ENCODE results near the gene ZNF521.

ZNF521 gene

DNA sequence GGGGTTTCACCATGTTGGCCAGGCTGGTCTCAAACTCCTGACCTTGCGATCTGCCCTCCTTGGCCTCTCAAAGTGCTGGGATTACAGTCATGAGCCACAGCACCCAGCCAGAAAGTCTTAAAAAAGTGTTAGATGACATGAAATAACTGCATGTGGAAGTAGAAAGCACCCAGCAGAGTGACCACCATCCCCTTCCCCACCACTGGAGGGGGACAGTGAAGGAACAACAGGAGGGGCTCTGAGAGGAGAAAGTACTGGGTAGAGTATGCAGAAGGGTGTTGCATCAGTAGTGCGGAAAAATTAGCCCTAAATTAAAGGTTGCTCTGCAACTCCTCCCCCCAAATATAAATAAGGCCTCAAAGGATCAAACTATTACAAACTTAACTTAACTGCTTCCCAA, 230.5 kb downstream of the ZNF521 start:
- DNase-seq = no peak

DNA sequence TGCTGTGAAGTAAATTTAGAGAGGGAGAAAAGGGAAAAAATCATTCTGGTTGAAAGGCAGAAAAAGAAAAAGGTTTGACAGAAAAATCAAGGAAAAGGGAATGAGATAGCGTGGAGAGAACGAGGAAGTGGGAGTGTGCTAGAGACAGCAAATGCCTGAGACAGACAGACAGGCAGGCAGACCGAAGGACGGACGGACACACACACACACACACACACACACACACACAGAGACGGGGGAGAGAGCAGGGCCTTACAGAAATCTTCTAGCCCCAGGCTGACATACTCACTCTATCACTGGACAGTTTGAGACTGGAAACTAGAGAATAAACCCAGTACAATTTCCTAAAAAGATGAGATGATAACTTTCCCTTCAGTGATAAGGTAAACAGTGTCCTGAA, 238.4 kb downstream of the ZNF521 start:
- DNase-seq = no peak

DNA sequence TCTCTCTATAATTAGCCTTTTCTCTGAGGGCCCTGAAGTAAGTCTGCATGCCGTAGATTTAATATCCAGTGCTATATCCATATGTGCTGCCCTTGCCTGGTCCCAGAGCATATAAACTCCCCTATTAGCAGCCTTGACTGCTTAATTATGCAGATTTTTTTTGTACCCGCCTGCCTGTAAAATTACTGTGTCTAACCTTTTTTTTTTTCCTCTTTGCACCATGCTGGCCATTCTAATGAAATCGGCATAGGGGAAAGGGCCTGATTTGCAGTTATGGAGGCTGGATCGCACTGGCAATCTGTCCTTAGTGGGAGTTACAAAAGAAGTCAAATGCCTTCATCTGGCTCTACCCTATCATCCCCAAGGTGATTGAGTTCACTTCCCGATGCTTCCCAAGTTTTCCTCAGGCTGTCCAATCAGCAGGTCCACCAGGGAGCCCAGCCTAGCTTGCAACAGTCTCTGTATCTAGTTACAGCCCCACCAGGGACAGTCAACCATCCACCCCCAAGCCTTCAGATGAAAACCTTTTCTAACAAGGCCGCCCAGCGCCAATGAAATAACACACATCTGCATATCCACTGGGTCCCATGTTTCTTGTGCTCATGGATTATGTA, 239.0 kb downstream of the ZNF521 start:
- DNase-seq = no peak

DNA sequence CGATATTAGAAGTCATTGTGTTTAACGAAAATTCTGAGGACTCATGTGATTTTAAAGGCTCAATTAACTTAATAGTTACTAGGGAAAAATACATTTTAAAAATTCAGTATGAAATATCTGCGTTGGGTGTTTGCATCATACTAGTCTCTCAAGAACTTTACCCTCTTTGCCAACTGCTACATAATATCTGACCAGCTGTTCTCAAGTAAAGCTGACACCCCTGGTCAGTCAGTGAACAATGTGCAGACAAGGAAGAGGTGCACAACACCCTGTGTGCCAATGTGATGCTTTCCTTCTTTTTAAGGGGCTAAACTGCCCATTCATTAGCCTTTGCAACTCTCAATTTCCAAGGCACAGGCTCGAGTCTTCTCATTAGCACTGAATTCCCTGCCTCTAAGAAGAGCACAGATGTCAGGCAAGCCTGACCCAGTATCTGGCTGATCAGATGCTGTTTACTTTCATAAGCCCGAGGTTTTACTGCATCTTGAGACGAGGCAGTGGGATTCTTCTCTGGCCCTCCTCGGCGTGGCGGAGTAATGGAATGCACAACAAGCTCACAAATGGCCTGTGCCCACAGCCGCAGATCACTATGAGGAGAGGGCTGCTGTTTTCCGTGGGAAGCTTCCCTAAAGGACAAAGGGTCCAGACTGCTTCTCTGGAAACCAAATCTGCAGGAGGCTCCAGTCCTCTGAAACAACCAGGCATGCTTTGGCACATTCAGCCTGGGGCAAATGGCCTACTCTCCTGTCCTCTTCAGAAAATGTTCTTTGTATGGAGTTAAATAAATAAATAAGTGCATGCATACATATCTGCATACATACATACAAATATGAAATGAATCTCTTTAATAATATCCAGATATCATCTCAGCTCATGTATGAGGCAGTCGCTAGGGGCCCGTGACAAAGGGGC, 240.3 kb downstream of the ZNF521 start:
- DNase-seq = no peak

DNA sequence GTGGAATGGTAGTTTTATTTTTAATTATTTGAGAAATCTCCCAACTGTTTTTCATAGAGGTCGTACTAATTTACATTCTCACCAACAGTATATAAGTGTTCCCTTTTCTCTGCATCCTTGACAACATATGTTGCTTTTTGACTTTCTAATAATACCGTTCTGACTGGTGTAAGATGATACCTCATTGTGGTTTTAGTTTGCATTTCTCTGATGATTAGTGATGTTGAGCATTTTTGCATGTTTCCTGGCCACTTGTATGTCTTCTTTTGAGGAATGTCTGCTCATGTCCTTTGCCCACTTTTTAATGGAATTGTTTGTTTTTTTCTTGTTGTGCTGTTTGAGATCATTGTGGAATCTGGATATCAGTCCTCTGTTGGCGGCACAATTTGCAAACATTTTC, 242.5 kb downstream of the ZNF521 start:
- DNase-seq = no peak

DNA sequence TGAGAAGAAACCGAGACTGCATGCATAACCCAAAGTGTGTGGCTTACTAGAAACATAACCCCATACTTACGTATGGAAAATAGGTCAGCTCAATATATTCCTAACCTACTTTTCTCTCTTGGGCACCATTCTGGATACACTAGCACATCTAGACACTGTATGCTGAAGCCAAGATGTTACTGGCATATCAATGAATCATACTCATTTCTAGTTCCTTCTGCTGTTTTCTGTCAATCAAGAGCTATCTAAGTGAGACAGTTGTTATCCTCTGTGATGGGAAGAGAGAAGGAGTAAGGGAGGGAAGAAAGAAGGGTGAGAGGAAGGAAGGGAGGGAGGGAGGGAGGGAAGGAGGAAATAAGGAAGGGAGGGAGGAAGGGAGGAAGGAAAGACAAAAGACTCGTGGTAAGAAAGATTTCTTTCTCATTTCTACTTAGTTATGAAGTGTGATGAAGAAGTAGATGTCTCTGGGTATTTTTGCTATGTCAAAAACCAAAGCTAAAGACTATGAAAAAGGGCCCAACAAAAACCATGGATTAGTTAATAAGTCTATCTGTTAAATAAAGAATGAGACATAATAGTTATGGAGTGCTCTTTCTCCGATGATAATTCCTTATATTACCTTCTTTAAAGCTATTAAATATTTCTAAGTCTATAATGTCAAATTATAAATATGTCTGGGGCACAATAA, 248.4 kb downstream of the ZNF521 start:
- no peak for DNase-seq

DNA sequence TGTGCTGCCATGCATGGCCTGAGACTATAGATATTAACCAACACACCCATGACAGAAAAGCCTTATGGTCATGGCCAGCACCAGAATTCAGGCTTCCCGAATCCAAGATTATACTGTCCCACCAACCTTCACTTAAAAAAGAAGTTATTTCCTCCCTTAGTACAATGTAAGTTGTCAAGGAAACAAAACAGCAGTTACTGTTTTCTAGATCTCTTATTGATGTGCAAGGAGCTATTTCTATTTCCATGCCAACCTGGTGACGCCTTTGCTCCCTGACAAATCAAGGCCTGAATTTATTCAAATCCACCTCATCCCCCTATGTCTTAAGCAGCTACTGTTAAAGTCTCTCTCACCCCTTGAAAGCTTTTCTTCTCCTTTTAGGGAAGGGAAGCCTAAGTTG, 249.3 kb downstream of the ZNF521 start:
- DNase-seq = no peak

DNA sequence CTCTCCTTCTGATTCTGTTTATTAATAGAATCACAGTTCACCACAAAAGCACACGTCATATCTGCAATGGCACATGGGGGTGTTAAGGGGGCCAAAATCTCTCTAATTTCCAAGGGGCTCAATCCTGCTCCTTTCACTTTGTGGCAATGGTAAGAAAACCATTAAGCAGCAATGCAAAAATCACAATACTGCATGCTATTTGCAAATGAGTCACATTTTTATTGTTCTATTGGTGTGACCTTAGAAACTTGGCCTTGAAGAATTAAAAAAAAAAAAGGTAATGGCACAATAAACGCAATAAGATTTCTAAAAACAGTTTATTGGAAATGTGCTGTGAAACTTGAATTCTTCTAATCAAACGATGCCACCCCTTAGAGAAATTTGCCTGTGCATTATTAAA, 251.5 kb downstream of the ZNF521 start:
- DNase-seq = no peak

DNA sequence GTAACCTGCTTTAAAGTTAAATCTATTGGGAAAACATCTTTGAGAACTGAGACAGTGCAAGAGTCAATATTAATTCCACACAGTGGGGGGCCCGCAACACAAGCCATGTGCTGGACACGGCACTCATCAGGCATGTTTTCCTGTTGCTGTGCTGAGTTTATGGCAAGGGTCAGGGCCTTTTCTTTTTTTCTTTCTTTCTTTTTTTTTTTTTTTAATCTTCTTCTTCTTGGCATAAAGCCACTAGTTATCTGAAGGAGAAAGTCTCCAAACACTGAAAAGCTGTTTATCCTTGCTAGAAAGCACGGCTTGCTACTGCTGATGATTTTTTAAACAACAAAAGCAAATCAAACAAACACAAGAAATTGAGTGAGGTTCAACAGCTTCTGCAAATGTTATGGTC, 252.1 kb downstream of the ZNF521 start:
- no peak for DNase-seq

DNA sequence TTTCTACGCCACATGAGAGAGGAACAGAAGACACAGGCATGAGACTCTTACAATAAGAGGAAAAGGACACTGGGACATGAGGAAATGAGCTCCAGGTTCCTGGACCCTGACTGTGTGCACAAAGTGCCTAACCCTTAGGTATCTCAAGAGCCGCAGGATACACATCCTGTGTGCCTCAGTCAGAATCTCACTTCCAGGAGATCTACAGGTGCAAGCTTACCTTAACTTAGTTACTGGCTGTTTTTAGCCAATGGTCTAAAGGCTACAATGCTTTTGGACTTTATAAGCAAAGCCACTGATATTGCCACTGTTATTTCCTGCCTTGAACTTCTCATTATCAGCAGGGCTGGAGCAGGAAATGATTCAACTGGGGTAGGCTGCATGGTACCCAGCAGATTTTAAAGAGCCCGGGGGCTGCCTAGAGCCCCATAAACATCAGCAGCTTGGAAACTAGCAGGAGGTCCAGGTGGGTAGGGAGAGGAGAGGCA, 254.4 kb downstream of the ZNF521 start:
- no peak for DNase-seq

DNA sequence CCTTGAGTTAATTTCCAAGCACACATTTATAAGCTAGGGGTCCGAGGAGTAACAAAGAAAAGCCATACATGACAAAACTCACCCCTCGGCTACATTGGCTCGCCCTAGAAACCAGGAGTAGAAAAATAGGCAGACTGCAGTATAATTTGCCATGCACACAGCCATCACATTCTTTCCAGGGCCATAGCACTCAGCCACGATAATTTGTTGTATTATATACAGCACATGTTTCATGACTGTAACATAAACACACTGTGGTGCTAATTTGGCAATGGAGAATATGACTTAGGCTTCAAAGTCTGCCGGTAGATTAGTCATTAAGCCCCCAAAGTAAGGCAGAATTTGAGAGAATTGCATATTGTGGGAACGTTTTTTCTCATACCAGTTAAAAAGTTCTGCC, 254.9 kb downstream of the ZNF521 start:
- DNase-seq = no peak

DNA sequence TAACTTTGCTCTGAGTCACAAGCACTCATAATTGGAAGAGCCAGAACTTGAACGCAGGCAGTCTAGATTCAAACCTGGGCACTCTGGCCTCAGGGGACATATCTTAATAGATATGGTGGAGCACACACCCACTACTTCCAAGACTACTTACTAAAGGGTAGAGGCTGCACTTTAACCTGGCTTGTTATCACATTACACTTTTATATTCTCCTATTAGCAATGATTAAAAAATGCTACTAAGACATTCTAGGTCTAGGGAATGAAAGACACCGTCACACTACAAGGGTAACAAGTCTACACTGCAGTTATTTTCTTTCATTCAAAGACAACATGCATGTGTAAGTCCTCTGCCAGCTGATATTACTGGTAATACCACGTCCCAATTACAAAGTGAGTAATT, 258.8 kb downstream of the ZNF521 start:
- DNase-seq = no peak

DNA sequence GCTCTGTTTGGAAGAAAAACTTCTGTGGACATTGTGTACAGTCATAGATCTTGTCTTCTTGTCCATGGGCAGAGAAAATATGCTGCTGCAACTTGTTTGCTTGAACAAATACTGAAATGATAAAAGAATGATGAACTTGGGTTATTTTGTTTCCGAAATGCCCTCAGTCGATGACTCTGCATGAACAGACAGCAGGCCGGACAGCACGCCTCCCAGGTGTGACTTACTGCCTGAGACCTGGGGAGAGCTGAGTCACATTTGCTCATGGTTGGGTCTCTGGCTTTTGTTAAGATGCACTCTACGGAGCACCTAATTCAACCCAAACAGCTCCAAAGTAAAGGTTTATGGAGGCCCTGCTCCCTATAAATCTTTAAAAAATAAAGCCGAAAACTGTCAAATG, 262.5 kb downstream of the ZNF521 start:
- DNase-seq = no peak

DNA sequence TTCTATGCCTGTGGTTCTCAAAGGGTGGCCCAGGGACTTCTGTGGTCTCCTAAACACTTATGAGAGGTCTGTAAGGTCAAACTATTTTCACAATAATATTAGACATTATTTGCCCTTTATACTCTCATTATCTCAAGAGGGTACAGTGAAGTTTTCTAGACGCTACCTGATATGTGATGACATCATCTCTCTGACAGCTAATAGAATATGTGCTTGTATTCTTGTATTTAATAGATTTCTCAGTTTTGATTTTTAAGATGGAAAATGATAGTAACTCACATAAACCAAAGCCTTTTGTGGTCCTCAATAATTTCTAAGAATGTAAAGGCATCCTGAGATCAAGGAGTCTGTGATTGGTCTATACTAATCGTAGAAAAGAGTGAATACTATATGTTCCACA, 265.1 kb downstream of the ZNF521 start:
- DNase-seq = no peak

DNA sequence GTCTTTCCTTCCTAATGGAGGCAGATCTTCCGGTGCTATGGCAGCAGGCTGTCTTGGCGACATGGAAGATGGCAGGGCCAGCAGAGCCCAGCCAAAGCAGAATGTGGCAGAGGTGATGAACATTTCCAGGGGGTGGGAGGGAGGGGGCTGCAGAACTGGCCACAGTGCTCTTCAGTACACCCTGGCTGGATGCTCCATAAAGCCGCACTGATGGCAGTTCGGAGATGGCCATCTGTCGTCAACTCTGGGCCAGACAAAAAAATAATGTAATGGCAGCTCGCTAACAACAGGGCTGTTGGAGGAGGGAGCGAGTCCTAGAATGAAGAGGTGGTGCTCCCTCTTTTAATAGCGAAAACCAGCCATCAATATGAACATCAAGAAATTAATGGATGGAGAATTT, 271.0 kb downstream of the ZNF521 start:
- peak in 1 of 2 experiments; percentile 10 for DNase-seq

DNA sequence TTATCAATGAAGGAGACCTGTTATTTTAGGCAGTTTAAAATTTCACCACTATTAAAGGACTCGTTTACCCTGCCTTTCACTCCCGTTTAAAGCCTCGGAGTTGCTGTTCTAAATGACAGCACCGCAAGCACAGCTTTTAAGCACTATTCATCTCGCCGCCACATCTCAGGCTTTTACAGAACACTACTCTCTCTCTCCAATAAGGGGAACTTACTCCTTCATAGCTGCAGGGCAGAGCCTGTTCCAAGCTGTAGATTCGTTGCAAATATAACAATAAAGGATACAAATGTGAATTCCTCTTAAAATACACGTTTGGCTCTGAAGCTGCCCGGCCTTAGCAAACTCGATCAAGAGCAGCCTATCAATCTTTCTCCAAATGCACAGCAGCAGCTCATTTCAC, 271.8 kb downstream of the ZNF521 start:
- no peak for DNase-seq

DNA sequence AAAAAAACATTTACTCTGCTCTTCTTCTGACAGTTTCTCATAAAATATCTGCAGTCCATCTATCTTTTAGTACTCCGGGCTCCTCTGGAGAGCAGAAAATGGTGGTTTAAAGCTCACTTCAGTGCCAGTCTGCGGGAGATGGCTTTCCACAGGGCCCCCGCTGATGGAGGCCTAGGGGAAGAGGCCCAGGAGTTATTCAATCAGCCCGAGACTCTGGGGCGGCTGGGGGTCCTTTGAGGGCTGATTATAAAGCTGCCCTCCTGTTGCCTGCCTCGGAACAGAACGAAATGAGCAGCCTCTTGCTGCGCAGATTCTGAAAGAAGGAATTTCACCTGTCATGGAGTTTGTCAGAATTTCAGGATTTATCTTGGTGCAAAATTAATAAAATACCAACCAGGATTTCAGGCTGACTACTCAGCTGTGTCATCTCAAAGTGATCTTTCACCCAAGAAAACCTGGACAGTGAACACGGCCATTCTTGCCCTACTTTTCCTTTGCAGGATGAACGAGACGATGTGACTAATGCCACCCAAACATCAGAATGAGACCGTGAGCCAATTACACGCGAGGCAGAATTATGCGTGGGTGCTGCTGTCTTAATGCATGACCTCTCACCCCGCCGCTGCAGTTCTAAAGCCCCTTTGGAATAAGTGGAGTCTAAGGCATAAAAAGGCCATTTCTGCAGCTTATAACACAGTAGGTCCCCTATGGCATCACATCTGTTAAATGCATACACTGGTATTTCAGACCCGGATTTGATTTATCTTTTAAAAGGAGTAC, 273.8 kb downstream of the ZNF521 start:
- DNase-seq = no peak

DNA sequence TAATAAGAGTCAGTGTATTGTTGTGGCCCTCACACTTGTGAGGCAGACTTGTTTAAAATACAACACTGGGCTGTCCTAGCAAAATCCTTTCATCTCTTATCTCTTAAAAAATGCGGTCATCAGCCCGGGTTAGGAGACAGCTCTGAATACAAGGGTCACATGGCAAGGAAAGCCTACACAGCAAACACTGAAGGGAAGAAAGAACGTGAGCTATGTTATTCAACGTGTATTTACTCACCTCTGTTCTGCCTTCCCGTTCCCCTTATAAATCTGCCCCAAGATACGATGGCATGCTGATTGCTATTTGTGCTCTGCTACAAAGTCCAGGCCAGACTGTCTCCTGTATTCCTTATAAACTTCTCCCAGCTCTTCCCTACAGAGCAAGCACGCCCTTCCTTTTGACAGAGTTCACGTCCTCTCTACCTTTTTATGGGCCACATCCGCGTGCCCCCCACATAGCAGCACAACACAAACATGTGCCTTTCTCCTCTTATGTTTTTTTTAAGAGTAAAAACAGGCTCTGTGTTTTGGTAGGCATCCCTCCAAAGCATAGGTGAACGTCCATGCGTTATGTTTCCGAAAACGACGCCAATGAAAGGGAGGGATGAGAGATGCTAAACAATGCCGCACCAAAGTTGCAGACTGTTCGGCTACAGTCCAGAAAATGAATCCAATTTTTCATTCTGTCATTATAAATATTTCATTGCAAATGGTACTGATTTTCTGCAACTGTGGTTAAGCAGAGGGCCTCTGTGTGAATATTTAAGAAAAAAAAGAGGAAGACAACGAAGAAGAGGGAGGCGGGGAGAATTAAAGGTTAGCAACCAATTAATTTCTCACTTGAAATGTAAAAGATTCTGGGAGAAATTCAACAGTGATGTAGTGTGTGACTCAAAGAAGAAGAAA, 274.7 kb downstream of the ZNF521 start:
- DNase-seq = no peak

DNA sequence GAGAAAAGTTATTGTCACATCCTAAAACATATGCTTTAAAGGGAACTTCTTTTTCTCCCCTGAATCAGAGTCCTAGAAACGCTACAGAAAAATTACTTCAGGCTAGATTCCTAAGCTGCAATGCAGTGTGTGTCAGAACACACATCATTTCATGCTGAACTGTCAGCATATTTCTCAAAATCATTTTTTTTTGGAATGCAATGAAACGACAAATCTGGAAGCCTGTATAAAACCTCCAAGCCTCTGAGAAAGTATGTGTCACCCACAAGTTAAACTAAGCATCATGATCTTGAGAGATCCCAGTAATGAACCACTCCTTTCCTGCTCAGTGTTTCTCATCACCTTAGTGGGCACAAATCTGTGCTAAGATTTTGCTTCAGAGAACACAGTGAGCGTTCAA, 276.2 kb downstream of the ZNF521 start:
- no peak for DNase-seq

DNA sequence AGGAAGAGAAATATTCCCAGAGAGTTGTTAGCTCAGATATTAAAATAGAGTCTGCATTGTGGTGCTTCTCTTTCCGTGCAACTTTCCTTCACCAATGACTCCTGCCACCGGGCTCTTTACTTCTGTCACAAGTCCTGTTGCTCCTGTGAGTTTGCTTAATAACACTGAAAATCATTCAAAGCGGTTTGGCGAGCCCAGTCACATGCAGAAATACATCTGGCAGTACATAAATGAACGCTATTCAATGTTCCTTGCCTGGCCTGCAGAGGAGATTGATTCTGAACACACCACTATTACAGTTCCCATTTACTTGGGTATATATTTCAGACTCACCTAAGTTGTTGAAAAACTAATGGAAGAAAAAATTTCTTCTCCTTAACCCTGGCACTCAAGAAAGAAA, 276.6 kb downstream of the ZNF521 start:
- no peak for DNase-seq

DNA sequence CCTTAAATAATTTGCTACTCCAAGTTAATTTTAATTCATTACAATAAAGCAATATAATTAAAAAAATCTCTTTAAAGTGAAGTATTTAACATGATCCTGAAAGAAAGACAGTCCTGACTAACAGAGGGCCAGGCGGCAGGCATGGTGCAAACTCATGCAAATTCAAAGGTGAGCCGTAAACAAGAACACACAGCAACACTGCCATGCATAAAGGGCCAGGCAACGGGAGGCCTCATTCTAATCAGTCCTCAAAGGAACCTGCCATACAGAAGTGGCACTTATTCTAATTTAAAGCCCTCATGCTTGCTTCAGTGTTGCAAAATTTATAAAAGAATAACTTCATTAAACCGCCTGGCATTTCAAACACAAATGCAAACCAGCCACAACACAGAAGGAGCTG, 277.0 kb downstream of the ZNF521 start:
- no peak for DNase-seq

DNA sequence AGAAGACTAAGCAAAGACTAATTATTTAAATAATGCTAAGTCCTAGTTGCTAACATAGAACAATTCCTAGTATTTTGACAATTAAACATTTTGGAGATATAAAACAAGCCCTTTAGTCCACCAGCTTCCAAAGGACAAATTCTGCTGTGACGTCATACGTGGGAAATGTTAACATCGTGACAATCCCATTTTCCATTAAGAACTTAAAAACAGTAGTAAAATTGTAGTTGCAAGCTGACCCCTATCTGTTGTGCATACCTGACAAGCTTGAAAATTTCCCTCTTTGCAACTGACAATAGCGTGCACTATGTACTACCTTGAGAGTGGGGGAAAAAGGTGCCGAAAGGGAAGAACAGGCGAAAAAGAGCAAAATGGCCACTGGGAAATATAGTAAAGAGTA, 279.8 kb downstream of the ZNF521 start:
- DNase-seq = no peak
